ENCODE data around the gene EIF4B. TPM values are rescaled to one million over a fixed set of nuclear protein-coding genes. Genes with fewer than 3 reads are reported as not detected.
"Not testable (repeated sequence)": the region's sequence is repeated elsewhere in the genome, so short reads cannot be mapped to it uniquely, and the experiment has no call there.

The EIF4B gene
- polyA plus RNA-seq, 1 experiment, result 296 TPM

DNA sequence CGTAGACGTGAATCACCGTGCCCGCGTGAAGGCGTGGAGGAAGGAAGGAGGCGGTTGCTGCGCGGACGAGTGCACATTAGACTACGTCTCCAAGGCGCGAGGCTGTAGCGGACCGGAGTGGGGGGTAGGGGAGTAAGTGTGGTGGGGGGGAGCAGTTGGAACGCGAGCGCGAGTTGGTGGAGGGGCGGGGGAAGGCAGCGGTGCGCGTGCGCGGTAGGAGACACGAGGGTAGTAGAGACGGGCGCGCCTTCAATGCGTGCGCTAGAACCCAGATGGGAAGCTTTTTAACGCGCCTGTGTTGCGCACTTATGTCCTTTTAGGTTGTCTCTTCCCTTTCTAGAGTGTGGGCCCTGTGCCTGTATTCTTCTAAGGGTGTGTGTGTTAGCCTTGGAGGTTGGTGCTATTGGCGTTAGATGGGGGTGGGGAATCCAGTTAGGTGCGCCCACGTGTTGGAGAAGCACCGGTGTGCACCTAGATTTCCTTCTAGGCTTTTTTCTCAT, 604 bp downstream of the EIF4B start:
- DNase-seq (ENCODE audit: low read depth), result no peak
- H3K36me3 ChIP-seq (ENCODE audit: control insufficient read depth, insufficient read depth, low read length), result no peaks in the 10 kb centered on the region; the same call in 1 of the 2 replicates
- H3K4me3 ChIP-seq (ENCODE audit: low read depth, low read length), result peak overlapping the region; percentile 99
- ChIA-PET POLR2A (interaction anchor here (0.6 to 1.0 kb wide), 3 partner anchors 47 to 1432 kb away, joined by 3 to 5 read pairs (median 4); no protein-coding TSS in a partner anchor), CTCF (interaction anchor here (0.5 to 1.0 kb wide), 2 partner anchors 31 to 322 kb away, joined by 3 to 5 read pairs; no protein-coding TSS in a partner anchor)
- TF ChIP-seq, protein P1, sequence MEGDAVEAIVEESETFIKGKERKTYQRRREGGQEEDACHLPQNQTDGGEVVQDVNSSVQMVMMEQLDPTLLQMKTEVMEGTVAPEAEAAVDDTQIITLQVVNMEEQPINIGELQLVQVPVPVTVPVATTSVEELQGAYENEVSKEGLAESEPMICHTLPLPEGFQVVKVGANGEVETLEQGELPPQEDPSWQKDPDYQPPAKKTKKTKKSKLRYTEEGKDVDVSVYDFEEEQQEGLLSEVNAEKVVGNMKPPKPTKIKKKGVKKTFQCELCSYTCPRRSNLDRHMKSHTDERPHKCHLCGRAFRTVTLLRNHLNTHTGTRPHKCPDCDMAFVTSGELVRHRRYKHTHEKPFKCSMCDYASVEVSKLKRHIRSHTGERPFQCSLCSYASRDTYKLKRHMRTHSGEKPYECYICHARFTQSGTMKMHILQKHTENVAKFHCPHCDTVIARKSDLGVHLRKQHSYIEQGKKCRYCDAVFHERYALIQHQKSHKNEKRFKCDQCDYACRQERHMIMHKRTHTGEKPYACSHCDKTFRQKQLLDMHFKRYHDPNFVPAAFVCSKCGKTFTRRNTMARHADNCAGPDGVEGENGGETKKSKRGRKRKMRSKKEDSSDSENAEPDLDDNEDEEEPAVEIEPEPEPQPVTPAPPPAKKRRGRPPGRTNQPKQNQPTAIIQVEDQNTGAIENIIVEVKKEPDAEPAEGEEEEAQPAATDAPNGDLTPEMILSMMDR (IDR thresholded peaks at IDR 0.05; ENCODE audit: insufficient read depth, low read depth, low read length), result no peak
- no peaks in the 10 kb centered on the region for H3K27me3 ChIP-seq (ENCODE audit: control insufficient read depth, insufficient read depth, low read length)

DNA sequence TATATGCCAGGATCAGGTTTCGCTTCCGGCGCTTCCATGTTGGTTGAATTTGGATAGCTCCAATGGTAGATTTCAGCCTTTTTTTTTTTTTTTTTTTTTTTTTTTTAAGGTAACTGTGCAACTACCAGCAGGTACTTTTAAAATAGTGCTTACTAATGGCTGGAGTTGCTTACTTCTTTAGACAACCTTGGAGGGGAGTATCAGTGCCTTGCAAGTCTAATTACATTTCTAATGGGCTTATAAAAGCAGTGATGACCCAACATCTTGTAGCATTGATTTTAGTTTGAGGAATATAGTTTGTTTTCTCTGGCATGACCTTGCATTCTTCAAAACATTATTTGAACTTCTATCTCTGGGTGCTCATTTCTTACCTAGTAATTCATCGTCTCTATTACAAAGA, 1.1 kb downstream of the EIF4B start:
- Histone ChIP-seq H3K27me3 (ENCODE audit: control insufficient read depth, insufficient read depth, low read length) (no peaks in the 10 kb centered on the region), H3K4me3 (ENCODE audit: low read depth, low read length) (peak overlapping the region; percentile 99), H3K36me3 (ENCODE audit: control insufficient read depth, insufficient read depth, low read length) (no peaks in the 10 kb centered on the region; the same call in 1 of the 2 replicates)
- POLR2A ChIA-PET, result interaction anchor here (0.6 kb wide), 1 partner anchor 1432 kb away, joined by 5 read pairs; no protein-coding TSS in a partner anchor
- DNase-seq (ENCODE audit: low read depth), result no peak
- TF ChIP-seq, protein P1 (IDR thresholded peaks at IDR 0.05; ENCODE audit: insufficient read depth, low read depth, low read length), result no peak
- CTCF ChIA-PET, result interaction anchor here (0.9 to 1.0 kb wide), 2 partner anchors 10 to 30 kb away, joined by 3 to 4 read pairs; no protein-coding TSS in a partner anchor

DNA sequence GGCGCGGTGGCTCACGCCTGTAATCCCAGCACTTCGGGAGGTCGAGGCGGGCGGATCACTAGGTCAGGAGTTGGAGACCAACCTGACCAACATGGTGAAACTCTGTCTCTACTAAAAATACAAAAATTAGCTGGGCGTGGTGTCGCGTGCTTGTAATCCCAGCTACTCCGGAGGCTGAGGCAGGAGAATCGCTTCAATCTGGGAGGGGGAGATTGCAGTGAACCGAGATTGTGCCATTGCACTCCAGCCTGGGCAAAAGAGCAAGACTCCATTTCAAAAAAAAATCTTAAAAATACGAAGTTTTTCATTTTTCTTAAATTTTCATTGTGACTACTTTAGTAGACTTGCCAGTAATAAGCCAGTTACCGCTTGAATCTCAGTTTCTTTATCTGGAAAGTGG, 2.5 kb downstream of the EIF4B start:
- H3K4me3 ChIP-seq (ENCODE audit: low read depth, low read length); H3K27me3 ChIP-seq (ENCODE audit: control insufficient read depth, insufficient read depth, low read length); DNase-seq (ENCODE audit: low read depth); H3K36me3 ChIP-seq (ENCODE audit: control insufficient read depth, insufficient read depth, low read length); CTCF ChIA-PET: not testable (repeated sequence)
- POLR2A ChIA-PET, result interaction anchor here (0.6 kb wide), 1 partner anchor 26 kb away, joined by 20 read pairs; no protein-coding TSS in a partner anchor

DNA sequence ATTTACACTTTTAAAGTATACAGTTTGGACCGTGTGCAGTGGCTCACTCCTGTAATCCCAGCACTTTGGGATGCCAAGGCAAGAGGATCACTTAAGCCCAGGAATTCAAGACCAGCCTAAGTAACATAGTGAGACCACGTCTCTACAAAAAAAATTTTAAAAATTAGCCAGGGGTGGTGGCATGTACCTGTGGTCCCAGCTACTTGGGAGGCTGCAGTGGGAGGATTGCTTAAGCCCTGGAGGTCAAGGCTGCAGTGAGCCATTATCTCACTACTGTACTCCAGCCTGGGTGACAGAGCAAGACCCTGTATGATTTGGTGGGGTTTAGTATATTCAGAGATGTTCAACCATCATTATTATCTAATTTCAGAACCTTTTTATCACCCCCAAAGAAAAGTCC, 4.7 kb downstream of the EIF4B start:
- Histone ChIP-seq H3K36me3 (ENCODE audit: control insufficient read depth, insufficient read depth, low read length) (no peaks in the 10 kb centered on the region; the same call in none of the 2 replicates), H3K27me3 (ENCODE audit: control insufficient read depth, insufficient read depth, low read length) (no peaks in the 10 kb centered on the region), H3K4me3 (ENCODE audit: low read depth, low read length) (no peak overlapping the region)
- ChIA-PET CTCF (interaction anchor here (1.6 to 1.9 kb wide), 2 partner anchors 28 to 37 kb away, joined by 5 to 11 read pairs; no protein-coding TSS in a partner anchor), POLR2A (no interaction called here)
- TF ChIP-seq, protein P1 (IDR thresholded peaks at IDR 0.05; ENCODE audit: insufficient read depth, low read depth, low read length), result no peak
- no peak for DNase-seq (ENCODE audit: low read depth)

DNA sequence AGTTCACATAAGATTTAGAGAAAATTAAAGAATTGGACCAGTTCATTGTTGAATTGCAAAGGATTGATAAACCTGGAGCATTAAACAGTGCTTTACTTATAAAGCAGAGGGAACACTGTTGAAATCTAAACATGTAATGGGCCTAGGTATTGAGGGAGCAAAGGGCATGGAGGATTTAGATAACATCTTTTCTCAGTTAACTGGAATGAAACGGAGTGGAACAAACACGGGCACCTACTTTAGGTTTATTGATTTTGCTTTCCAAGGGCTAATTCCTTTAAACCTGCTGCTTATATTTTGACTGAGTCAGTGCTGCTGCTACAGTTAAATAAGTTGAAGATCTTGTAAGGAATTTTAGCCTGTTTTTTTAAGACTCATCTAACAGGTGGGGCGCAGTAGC, 5.6 kb downstream of the EIF4B start:
- TF ChIP-seq, protein P1 (IDR thresholded peaks at IDR 0.05; ENCODE audit: insufficient read depth, low read depth, low read length), result no peak
- no peaks in the 10 kb centered on the region; the same call in none of the 2 replicates for H3K36me3 ChIP-seq (ENCODE audit: control insufficient read depth, insufficient read depth, low read length)
- no peaks in the 10 kb centered on the region for H3K27me3 ChIP-seq (ENCODE audit: control insufficient read depth, insufficient read depth, low read length)
- ChIA-PET POLR2A (no interaction called here), CTCF (interaction anchor here (1.9 kb wide), 1 partner anchor 36 kb away, joined by 11 read pairs; no protein-coding TSS in a partner anchor)
- H3K4me3 ChIP-seq (ENCODE audit: low read depth, low read length), result no peak overlapping the region
- DNase-seq (ENCODE audit: low read depth), result no peak

All from BJ (cell line).